ENCODE measurements around the gene ARAP1.
A peak's percentile ranks its signal among the peaks of the same experiment; 100 is the strongest.
"Not testable (repeated sequence)": the region's sequence is repeated elsewhere in the genome, so short reads cannot be mapped to it uniquely, and the experiment has no call there.

ARAP1 gene

DNA sequence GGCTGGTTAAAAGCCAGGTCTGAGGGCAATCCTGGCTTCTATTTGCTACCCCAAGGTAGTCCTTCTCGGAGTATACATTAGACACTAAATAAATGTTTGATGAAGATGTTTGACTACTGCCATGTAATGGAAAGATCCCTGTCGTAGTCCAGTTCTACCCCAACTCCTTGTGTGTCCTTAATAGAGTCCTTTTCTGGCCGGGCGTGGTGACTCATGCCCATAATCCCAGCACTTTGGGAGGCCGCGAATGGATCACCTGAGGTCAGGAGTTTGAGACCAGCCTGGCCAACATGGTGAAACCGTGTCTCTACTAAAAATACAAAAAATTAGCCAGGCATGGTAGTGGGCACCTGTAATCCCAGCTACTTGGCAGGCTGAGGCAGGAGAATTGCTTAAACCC, 39.0 kb upstream of the ARAP1 start:
- not testable (repeated sequence) for H3K36me3 ChIP-seq (ENCODE audit: control insufficient read depth in 4 of 4, insufficient read depth in 4 of 4, low read length in 3 of 4); H3K27me3 ChIP-seq (replicated peaks in 2 of 5; ENCODE audit: control insufficient read depth in 4 of 5, insufficient read depth in 5 of 5, low read length in 4 of 5); H3K9me3 ChIP-seq (ENCODE audit: control extremely low read depth in 1 of 5, control insufficient read depth in 4 of 5, insufficient read depth in 2 of 5, low read depth in 1 of 5, low read length in 4 of 5); H3K27ac ChIP-seq (ENCODE audit: insufficient read depth in 1 of 2, low read depth in 1 of 2, low read length in 2 of 2, poor library complexity in 1 of 2, severe bottlenecking in 2 of 2); DNase-seq; H3K4me3 ChIP-seq (ENCODE audit: control insufficient read depth in 1 of 7, extremely low read depth in 1 of 7, insufficient read depth in 4 of 7, low read depth in 2 of 7, low read length in 6 of 7)
- 97% methylated on average over 6 of the region's 7 CpGs for WGBS (ENCODE audit: insufficient coverage)
- POLR2A ChIA-PET, result interaction anchor here (5.0 kb wide), 1 partner anchor 23 kb away, joined by 36 read pairs; the partner anchor contains the start of gene ATG16L2
- CTCF ChIA-PET, result interaction anchor here (5.5 to 10.1 kb wide), 2 partner anchors 17 to 64 kb away, joined by 87 to 118 read pairs; no protein-coding TSS in a partner anchor
- peaks cover 18 to 57% (median 52%) of the 10 kb centered on the region in 4 experiments for H3K4me1 ChIP-seq (ENCODE audit: control extremely low read depth in 1 of 4, control insufficient read depth in 4 of 4, insufficient read depth in 4 of 4, low read length in 3 of 4)

GRCh38 chr11:72789493-72790131, 37.4 kb upstream of the ARAP1 start:
- peaks cover 16 to 56% (median 50%) of the 10 kb centered on the region in 4 experiments for H3K4me1 ChIP-seq (ENCODE audit: control extremely low read depth in 1 of 4, control insufficient read depth in 4 of 4, insufficient read depth in 4 of 4, low read length in 3 of 4)
- no peaks in the 10 kb centered on the region for H3K27me3 ChIP-seq (replicated peaks in 2 of 5; ENCODE audit: control insufficient read depth in 4 of 5, insufficient read depth in 5 of 5, low read length in 4 of 5)
- ChIA-PET POLR2A (interaction anchor here (0.5 to 1.1 kb wide), 2 partner anchors 23 to 60 kb away, joined by 3 read pairs; no protein-coding TSS in a partner anchor), CTCF (interaction anchor here (0.8 to 10.1 kb wide), 6 partner anchors 15 to 65 kb away, joined by 3 to 87 read pairs (median 5); no protein-coding TSS in a partner anchor)
- 91% methylated on average over 10 of the region's 10 CpGs for WGBS (ENCODE audit: insufficient coverage)
- no peak overlapping the region for H3K27ac ChIP-seq (ENCODE audit: insufficient read depth in 1 of 2, low read depth in 1 of 2, low read length in 2 of 2, poor library complexity in 1 of 2, severe bottlenecking in 2 of 2)
- no peak overlapping the region for H3K4me3 ChIP-seq (ENCODE audit: control insufficient read depth in 1 of 7, extremely low read depth in 1 of 7, insufficient read depth in 4 of 7, low read depth in 2 of 7, low read length in 6 of 7)
- H3K9me3 ChIP-seq (ENCODE audit: control extremely low read depth in 1 of 5, control insufficient read depth in 4 of 5, insufficient read depth in 2 of 5, low read depth in 1 of 5, low read length in 4 of 5), result no peaks in the 10 kb centered on the region
- no peak for DNase-seq
- H3K36me3 ChIP-seq (ENCODE audit: control insufficient read depth in 4 of 4, insufficient read depth in 4 of 4, low read length in 3 of 4), result peaks cover 0 to 3% (median 0%) of the 10 kb centered on the region in 4 experiments

GRCh38 chr11:72788241-72788640, 36.0 kb upstream of the ARAP1 start:
- H3K4me3 ChIP-seq (ENCODE audit: control insufficient read depth in 1 of 7, extremely low read depth in 1 of 7, insufficient read depth in 4 of 7, low read depth in 2 of 7, low read length in 6 of 7), result peak overlapping the region in 2 of 7 experiments; percentile 39 to 48
- WGBS (ENCODE audit: insufficient coverage), result 79% methylated on average over 6 of the region's 7 CpGs
- no peaks in the 10 kb centered on the region for H3K27me3 ChIP-seq (replicated peaks in 2 of 5; ENCODE audit: control insufficient read depth in 4 of 5, insufficient read depth in 5 of 5, low read length in 4 of 5)
- peaks cover 7 to 44% (median 41%) of the 10 kb centered on the region in 4 experiments for H3K4me1 ChIP-seq (ENCODE audit: control extremely low read depth in 1 of 4, control insufficient read depth in 4 of 4, insufficient read depth in 4 of 4, low read length in 3 of 4)
- ChIA-PET CTCF (interaction anchor here (0.7 to 10.1 kb wide), 10 partner anchors 14 to 775 kb away, joined by 3 to 87 read pairs (median 4); no protein-coding TSS in a partner anchor), POLR2A (no interaction called here)
- DNase-seq, result no peak
- peaks cover 0 to 3% (median 0%) of the 10 kb centered on the region in 4 experiments for H3K36me3 ChIP-seq (ENCODE audit: control insufficient read depth in 4 of 4, insufficient read depth in 4 of 4, low read length in 3 of 4)
- peak overlapping the region; percentile 12 to 76 for H3K27ac ChIP-seq (ENCODE audit: insufficient read depth in 1 of 2, low read depth in 1 of 2, low read length in 2 of 2, poor library complexity in 1 of 2, severe bottlenecking in 2 of 2)
- no peaks in the 10 kb centered on the region for H3K9me3 ChIP-seq (ENCODE audit: control extremely low read depth in 1 of 5, control insufficient read depth in 4 of 5, insufficient read depth in 2 of 5, low read depth in 1 of 5, low read length in 4 of 5)

DNA sequence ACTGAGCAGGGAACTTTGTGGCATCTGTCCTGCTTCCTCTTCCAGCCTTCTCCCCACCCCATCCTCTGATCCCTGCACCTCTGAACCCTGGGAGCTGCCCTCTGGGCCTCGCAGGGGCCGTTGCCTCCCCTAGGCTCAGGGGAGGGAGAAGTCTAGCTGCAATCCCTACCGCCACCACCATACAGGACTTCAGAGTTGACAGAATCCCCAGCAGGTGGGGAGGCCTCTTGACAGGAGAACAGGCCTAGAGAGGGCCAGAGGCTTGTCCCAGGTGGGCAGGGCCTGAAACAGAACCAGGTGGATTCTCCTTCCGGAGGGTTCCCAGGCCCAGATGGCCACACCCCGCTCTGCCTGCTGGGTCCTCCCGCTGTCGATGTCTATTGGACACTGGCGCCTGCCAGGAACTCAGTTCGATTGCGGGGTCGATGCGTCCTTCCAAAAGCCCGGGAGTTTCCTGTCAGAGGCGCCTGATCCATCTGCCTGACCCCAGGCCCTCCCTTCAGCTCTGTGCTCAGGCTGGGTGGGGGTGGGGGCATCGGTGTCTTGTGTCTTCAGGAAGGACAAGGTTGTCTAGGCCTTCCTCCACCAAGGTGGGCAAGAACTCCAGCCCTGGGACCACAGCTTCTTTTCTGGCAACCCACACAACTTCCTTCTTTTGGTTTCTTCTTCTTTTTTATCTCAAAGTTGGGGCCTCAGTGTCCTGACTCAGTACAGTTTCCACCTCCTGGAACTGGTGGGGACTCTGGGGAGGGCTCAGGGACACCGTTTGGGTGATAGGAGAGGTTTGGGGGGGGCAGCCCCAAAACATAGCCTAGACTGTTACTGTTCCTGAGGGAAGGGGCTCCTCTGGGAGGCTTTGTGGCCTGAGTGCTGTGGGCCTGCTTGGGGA, 35.3 kb upstream of the ARAP1 start:
- H3K4me1 ChIP-seq (ENCODE audit: control extremely low read depth in 1 of 4, control insufficient read depth in 4 of 4, insufficient read depth in 4 of 4, low read length in 3 of 4), result peaks cover 1 to 36% (median 35%) of the 10 kb centered on the region in 4 experiments
- DNase-seq, result peak in 2 of 3 donors; percentile 80 to 83
- H3K27me3 ChIP-seq (replicated peaks in 2 of 5; ENCODE audit: control insufficient read depth in 4 of 5, insufficient read depth in 5 of 5, low read length in 4 of 5), result no peaks in the 10 kb centered on the region
- H3K4me3 ChIP-seq (ENCODE audit: control insufficient read depth in 1 of 7, extremely low read depth in 1 of 7, insufficient read depth in 4 of 7, low read depth in 2 of 7, low read length in 6 of 7), result peak overlapping the region in 4 of 7 experiments; percentile 9 to 48 (median 29)
- ChIA-PET POLR2A (interaction anchor here (1.1 to 1.2 kb wide), 2 partner anchors 51 to 62 kb away, joined by 3 to 4 read pairs; no protein-coding TSS in a partner anchor), CTCF (interaction anchor here (0.7 to 10.1 kb wide), 11 partner anchors 13 to 776 kb away, joined by 3 to 87 read pairs (median 4); no protein-coding TSS in a partner anchor)
- H3K9me3 ChIP-seq (ENCODE audit: control extremely low read depth in 1 of 5, control insufficient read depth in 4 of 5, insufficient read depth in 2 of 5, low read depth in 1 of 5, low read length in 4 of 5), result no peaks in the 10 kb centered on the region
- WGBS (ENCODE audit: insufficient coverage), result 8% methylated on average over 10 of the region's 16 CpGs
- peak overlapping the region; percentile 12 to 76 for H3K27ac ChIP-seq (ENCODE audit: insufficient read depth in 1 of 2, low read depth in 1 of 2, low read length in 2 of 2, poor library complexity in 1 of 2, severe bottlenecking in 2 of 2)
- H3K36me3 ChIP-seq (ENCODE audit: control insufficient read depth in 4 of 4, insufficient read depth in 4 of 4, low read length in 3 of 4), result peaks cover 0 to 3% (median 0%) of the 10 kb centered on the region in 4 experiments

- peak overlapping the region in 1 of 2 experiments; percentile 76 for H3K27ac ChIP-seq (ENCODE audit: insufficient read depth in 1 of 2, low read depth in 1 of 2, low read length in 2 of 2, poor library complexity in 1 of 2, severe bottlenecking in 2 of 2)
- no peaks in the 10 kb centered on the region for H3K27me3 ChIP-seq (replicated peaks in 2 of 5; ENCODE audit: control insufficient read depth in 4 of 5, insufficient read depth in 5 of 5, low read length in 4 of 5)
- peaks cover 1 to 39% (median 38%) of the 10 kb centered on the region in 4 experiments for H3K4me1 ChIP-seq (ENCODE audit: control extremely low read depth in 1 of 4, control insufficient read depth in 4 of 4, insufficient read depth in 4 of 4, low read length in 3 of 4)
- 96% methylated on average over 4 of the region's 8 CpGs for WGBS (ENCODE audit: insufficient coverage)
- peak overlapping the region in 2 of 7 experiments; percentile 9 to 22 for H3K4me3 ChIP-seq (ENCODE audit: control insufficient read depth in 1 of 7, extremely low read depth in 1 of 7, insufficient read depth in 4 of 7, low read depth in 2 of 7, low read length in 6 of 7)
- H3K9me3 ChIP-seq (ENCODE audit: control extremely low read depth in 1 of 5, control insufficient read depth in 4 of 5, insufficient read depth in 2 of 5, low read depth in 1 of 5, low read length in 4 of 5), result no peaks in the 10 kb centered on the region
- H3K36me3 ChIP-seq (ENCODE audit: control insufficient read depth in 4 of 4, insufficient read depth in 4 of 4, low read length in 3 of 4), result peaks cover 0 to 3% (median 0%) of the 10 kb centered on the region in 4 experiments
- ChIA-PET CTCF (interaction anchor here (0.7 to 10.1 kb wide), 8 partner anchors 12 to 63 kb away, joined by 3 to 87 read pairs (median 4); no protein-coding TSS in a partner anchor), POLR2A (interaction anchor here (1.1 to 1.2 kb wide), 2 partner anchors 50 to 61 kb away, joined by 3 to 4 read pairs; no protein-coding TSS in a partner anchor)
- DNase-seq, result no peak
These were observed 34.4 kb upstream of the ARAP1 start for GRCh38 chr11:72786305-72787215.

DNA sequence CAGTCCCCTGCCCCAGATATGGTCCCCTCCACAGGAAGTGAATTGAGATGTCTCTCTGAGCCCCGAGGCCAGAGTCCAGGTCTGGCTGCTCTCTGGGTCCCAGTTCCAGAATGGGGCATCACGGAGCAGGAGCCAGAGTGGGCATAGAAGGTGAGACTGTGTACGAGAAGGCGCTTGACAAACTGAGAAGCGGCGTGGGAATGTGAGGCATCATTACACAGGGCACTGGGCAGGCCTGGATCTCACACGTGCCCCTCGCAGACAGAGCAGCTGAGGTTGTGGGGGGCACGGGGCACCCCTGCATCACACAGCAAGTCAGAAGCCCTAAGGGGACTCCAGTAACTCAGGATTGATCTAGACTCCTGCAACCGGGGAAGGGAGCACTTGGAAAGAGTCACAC, 32.5 kb upstream of the ARAP1 start:
- H3K4me1 ChIP-seq (ENCODE audit: control extremely low read depth in 1 of 4, control insufficient read depth in 4 of 4, insufficient read depth in 4 of 4, low read length in 3 of 4), result peaks cover 1 to 44% (median 41%) of the 10 kb centered on the region in 4 experiments
- no peak for DNase-seq
- no peak overlapping the region for H3K4me3 ChIP-seq (ENCODE audit: control insufficient read depth in 1 of 7, extremely low read depth in 1 of 7, insufficient read depth in 4 of 7, low read depth in 2 of 7, low read length in 6 of 7)
- CTCF ChIA-PET, result interaction anchor here (0.9 to 2.8 kb wide), 3 partner anchors 13 to 25 kb away, joined by 3 to 10 read pairs (median 3); no protein-coding TSS in a partner anchor
- peaks cover 0 to 5% (median 0%) of the 10 kb centered on the region in 5 experiments for H3K27me3 ChIP-seq (replicated peaks in 2 of 5; ENCODE audit: control insufficient read depth in 4 of 5, insufficient read depth in 5 of 5, low read length in 4 of 5)
- H3K27ac ChIP-seq (ENCODE audit: insufficient read depth in 1 of 2, low read depth in 1 of 2, low read length in 2 of 2, poor library complexity in 1 of 2, severe bottlenecking in 2 of 2), result no peak overlapping the region
- no peaks in the 10 kb centered on the region for H3K9me3 ChIP-seq (ENCODE audit: control extremely low read depth in 1 of 5, control insufficient read depth in 4 of 5, insufficient read depth in 2 of 5, low read depth in 1 of 5, low read length in 4 of 5)
- peaks cover 0 to 3% (median 0%) of the 10 kb centered on the region in 4 experiments for H3K36me3 ChIP-seq (ENCODE audit: control insufficient read depth in 4 of 4, insufficient read depth in 4 of 4, low read length in 3 of 4)
- POLR2A ChIA-PET, result no interaction called here
- 100% methylated on average over 8 of the region's 10 CpGs for WGBS (ENCODE audit: insufficient coverage)

All from common myeloid progenitor, CD34-positive (primary cell).